Hepatic stellate cell (primary cell): Measurements from ENCODE around the gene TMEM260.
"Not testable (repeated sequence)": the region's sequence is repeated elsewhere in the genome, so short reads cannot be mapped to it uniquely, and the experiment has no call there.

Experiments used
- DNase-seq: peaks from one replicate; pipeline ENCODE4 v3.0.0; 2011; ENCODE audit warnings: low spot score

Gene TMEM260

GRCh38 chr14:56603648-56604047, 24.1 kb downstream of the TMEM260 start:
- no peak for DNase-seq

GRCh38 chr14:56608689-56609088, 29.1 kb downstream of the TMEM260 start:
- no peak for DNase-seq

GRCh38 chr14:56611663-56612062, 32.1 kb downstream of the TMEM260 start:
- not testable (repeated sequence) for DNase-seq

GRCh38 chr14:56617084-56617483, 37.5 kb downstream of the TMEM260 start:
- DNase-seq = no peak

- no peak for DNase-seq
Observed at GRCh38 chr14:56630707-56631106, 51.1 kb downstream of the TMEM260 start.

- DNase-seq = no peak
Observed at GRCh38 chr14:56632195-56632594, 52.6 kb downstream of the TMEM260 start.

- no peak for DNase-seq
Observed at GRCh38 chr14:56633544-56633943, 53.9 kb downstream of the TMEM260 start.

- no peak for DNase-seq
Observed at GRCh38 chr14:56635041-56635440, 55.4 kb downstream of the TMEM260 start.

GRCh38 chr14:56647493-56647892, 67.9 kb downstream of the TMEM260 start:
- no peak for DNase-seq

- no peak for DNase-seq
Observed at GRCh38 chr14:56648508-56649301, 69.1 kb downstream of the TMEM260 start.

- no peak for DNase-seq
Observed at GRCh38 chr14:56649382-56649781, 69.8 kb downstream of the TMEM260 start.

- no peak for DNase-seq
Observed at GRCh38 chr14:56650048-56650447, 70.5 kb downstream of the TMEM260 start.

GRCh38 chr14:56650979-56651378, 71.4 kb downstream of the TMEM260 start:
- DNase-seq = no peak

- DNase-seq = no peak
Observed at GRCh38 chr14:56657604-56658003, 78.0 kb downstream of the TMEM260 start.

- DNase-seq = no peak
Observed at GRCh38 chr14:56659378-56659777, 79.8 kb downstream of the TMEM260 start.

- peak; percentile 50 for DNase-seq
Observed at GRCh38 chr14:56659964-56660551, 80.5 kb downstream of the TMEM260 start.

GRCh38 chr14:56660677-56661389, 81.2 kb downstream of the TMEM260 start:
- no peak for DNase-seq

- no peak for DNase-seq
Observed at GRCh38 chr14:56661478-56661877, 81.9 kb downstream of the TMEM260 start.

- no peak for DNase-seq
Observed at GRCh38 chr14:56664811-56665421, 85.3 kb downstream of the TMEM260 start.

GRCh38 chr14:56666294-56666693, 86.7 kb downstream of the TMEM260 start:
- DNase-seq = no peak

GRCh38 chr14:56666716-56667115, 87.1 kb downstream of the TMEM260 start:
- peak; percentile 16 for DNase-seq

GRCh38 chr14:56667290-56667689, 87.7 kb downstream of the TMEM260 start:
- not testable (repeated sequence) for DNase-seq

GRCh38 chr14:56676042-56676441, 96.4 kb downstream of the TMEM260 start:
- DNase-seq = no peak
